Activated gamma-delta T cell treated with anti-CD3 and anti-CD28 coated beads, Interleukin-2, amount 50 U/mL, for 16 hours (primary cell): ENCODE data around the gene RAD51B.
"Not testable (repeated sequence)": the region's sequence is repeated elsewhere in the genome, so short reads cannot be mapped to it uniquely, and the experiment has no call there.

Source experiments
- DNase-seq: peaks from one replicate; pipeline ENCODE4 v3.0.0-alpha.2; 2020; ENCODE audit warnings: low read depth

Gene RAD51B

GRCh38 chr14:67986131-67986841, 166.7 kb downstream of the RAD51B start:
- no peak for DNase-seq

DNA sequence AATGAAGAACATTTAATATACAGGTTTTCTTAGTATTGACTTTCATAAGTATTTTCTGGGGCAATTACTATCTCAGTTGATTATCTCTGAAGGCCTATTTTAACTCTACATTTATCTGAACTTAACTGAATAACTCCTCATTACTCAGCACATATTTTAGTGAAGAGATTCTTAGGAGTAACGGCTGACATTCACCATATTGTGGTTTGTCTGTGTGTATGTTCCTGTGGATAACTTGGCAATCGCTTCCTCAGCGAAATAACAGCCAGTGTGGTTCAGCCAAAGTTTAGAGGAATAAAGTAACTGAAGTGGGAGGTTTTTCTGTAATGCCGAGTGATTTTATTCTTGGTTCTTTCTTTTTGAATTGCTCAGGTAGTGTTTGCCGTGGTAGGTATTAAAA, 168.0 kb downstream of the RAD51B start:
- no peak for DNase-seq

DNA sequence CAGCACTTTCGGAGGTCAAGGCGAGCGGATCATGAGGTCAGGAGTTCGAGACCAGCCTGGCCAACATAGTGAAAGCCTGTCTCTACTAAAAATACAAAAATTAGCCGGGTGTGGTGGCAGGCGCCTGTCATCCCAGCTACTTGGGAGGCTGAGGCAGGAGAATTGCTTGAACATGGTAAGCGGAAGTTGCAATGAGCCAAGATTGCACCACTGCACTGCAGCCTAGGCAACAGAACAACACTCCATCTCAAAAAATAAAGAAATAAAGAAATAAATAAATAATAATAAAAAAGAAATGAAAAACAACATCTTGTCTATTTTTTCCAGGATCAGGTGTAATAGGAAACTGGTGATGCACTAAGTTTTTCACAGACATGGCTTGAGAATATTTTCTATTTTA, 168.6 kb downstream of the RAD51B start:
- not testable (repeated sequence) for DNase-seq

- DNase-seq: no peak
Measured at GRCh38 chr14:67990576-67990975, 171.0 kb downstream of the RAD51B start.

- no peak for DNase-seq
Measured at GRCh38 chr14:67994531-67994930, 175.0 kb downstream of the RAD51B start.

- DNase-seq: no peak
Measured at GRCh38 chr14:67996235-67996634, 176.7 kb downstream of the RAD51B start.

GRCh38 chr14:67998834-67999233, 179.3 kb downstream of the RAD51B start:
- no peak for DNase-seq

- no peak for DNase-seq
Measured at GRCh38 chr14:67999290-67999689, 179.7 kb downstream of the RAD51B start.

- no peak for DNase-seq
Measured at GRCh38 chr14:67999705-68000384, 180.3 kb downstream of the RAD51B start.

- DNase-seq: no peak
Measured at GRCh38 chr14:68000511-68000910, 180.9 kb downstream of the RAD51B start.

DNA sequence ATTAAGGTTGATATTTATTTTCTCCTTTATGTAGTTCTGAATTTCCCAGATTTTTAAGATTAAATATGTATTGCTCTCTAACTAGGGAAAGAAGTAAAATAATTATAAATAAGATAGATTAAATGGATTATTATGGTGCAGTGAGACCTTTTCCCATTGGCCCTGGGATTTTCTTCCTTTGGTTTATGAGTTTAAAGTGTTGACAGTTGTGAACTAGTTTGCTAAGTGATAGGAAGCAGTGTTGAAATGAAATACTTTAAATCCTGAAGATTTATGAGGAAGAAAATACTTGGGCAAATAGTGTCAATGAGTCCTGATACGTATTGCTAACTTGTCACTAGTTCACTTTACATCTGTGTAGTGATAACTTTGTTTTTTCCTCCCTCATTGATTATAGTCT, 188.9 kb downstream of the RAD51B start:
- DNase-seq: no peak

GRCh38 chr14:68011406-68012028, 191.9 kb downstream of the RAD51B start:
- no peak for DNase-seq

DNA sequence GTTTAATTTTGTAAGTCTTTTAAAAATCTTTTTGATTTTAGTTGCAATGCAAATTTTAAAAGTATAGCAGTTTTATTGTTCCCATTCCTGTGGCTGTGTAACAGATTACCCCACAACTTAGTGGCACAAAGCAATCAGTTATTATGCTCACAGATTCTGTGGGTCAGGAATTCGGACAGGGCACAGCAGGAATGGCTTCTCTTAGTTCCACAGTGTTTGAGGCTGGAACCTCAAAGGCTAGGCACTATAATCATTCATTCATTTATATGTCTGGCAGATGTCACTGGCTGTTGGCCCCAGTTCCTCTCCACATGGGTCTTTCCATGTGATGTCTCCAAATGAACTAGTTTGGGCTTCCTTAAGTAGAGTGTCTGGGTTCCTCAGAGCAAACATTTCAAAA, 193.3 kb downstream of the RAD51B start:
- DNase-seq: no peak

DNA sequence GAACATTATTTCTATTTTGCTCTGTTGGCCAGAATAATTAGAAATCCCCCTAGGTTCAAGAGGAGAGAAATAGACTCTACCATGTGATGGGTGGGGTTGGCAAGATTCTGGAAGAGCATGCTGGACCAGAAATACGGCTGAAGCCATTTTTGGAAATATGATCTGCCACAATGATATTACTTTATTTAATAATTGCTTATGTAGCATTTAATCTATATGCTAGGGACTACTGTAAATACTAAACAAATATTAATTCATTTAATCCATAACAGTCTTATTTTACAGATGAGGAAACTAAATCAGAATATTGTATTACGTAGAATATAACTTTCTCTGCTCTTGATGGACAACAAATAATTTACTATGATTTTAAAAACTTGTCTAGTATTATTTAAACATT, 193.7 kb downstream of the RAD51B start:
- DNase-seq: no peak

- DNase-seq: no peak
Measured at GRCh38 chr14:68014771-68015170, 195.2 kb downstream of the RAD51B start.

- DNase-seq: no peak
Measured at GRCh38 chr14:68015356-68016254, 196.0 kb downstream of the RAD51B start.

DNA sequence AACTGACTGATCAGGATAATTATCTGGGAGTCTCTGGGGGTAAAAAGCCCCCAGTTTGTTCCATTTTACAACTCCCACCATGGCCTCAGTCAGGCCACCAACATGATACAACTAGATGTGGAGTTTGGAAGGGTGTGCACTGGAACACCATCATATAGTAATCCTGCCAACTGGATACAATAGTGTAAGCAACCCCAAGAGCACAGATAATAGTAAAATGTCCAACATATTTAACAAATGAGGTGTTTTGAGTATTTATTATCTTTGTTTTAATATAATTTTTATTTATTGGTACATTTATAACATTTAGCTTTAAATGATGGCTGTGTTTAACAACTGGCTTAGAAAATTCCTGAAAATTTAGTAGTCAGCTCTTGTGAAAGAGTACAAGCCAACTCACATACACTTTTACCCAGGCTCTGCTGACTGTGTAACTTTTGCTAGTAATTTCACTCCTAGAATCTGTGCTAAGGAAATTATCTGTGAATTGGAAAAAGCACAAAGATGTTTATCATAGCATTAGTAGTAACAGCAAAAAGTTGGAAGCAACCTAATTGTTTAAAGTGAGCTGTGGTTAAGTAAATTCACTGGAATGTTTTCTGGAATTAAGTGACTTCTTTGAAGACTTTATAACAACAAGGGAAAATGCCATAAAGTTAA, 196.8 kb downstream of the RAD51B start:
- no peak for DNase-seq

GRCh38 chr14:68018598-68018997, 199.0 kb downstream of the RAD51B start:
- DNase-seq: no peak

DNA sequence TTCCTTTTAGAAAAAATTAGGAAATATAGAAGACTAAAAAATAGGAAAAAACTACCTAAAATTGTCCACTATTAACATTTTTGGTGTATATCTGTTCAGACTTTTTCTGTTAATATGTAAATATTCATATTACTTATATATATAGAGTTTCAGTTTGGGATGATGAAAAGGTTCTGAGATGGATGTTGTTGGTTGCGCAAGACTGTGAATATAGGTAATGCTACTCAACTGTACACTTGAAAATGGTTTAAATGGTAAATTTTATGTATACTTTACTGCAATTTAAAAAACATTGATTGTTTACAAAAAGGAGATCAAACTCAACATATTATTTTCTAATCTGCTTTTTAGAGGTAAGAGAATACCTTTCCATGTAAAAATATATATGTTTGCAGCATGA, 200.9 kb downstream of the RAD51B start:
- DNase-seq: no peak

GRCh38 chr14:68020999-68021663, 201.6 kb downstream of the RAD51B start:
- no peak for DNase-seq

- no peak for DNase-seq
Measured at GRCh38 chr14:68027276-68027675, 207.7 kb downstream of the RAD51B start.
